HepG2 (cell line): ENCODE results near the gene HNRNPAB. TPM values are rescaled to one million over a fixed set of nuclear protein-coding genes. Genes with fewer than 3 reads are reported as not detected.

Experiments
- MXD4 ChIP-seq: IDR thresholded peaks from 2 replicates; pipeline ENCODE4 v1.6.1; 2016; ENCODE audit warnings: mild to moderate bottlenecking, missing biosample characterization, missing genetic modification reagents
- PPARG ChIP-seq: conservative IDR thresholded peaks from 2 replicates; pipeline ENCODE4 v1.6.1; 2016; ENCODE audit warnings: missing biosample characterization, missing genetic modification reagents
- RBM39 ChIP-seq: fragments of 200-400 bp; formaldehyde crosslinking; IDR thresholded peaks from one replicate; pipeline ENCODE4 v1.6.1; 2018; ENCODE audit warnings: antibody characterized with exemption, mild to moderate bottlenecking, low read depth, low read length; ENCODE audit not compliant: poor library complexity, severe bottlenecking
- SCMH1 ChIP-seq: sonication (generic); formaldehyde crosslinking; IDR thresholded peaks from 2 replicates; pipeline ENCODE4 v1.9.0; 2021; ENCODE audit warnings: missing genetic modification reagents, mild to moderate bottlenecking, borderline replicate concordance
- SNAI1 ChIP-seq: sonication (generic); formaldehyde crosslinking; IDR thresholded peaks from 2 replicates; pipeline ENCODE4 v1.5.0; 2020; ENCODE audit warnings: mild to moderate bottlenecking, missing genetic modification reagents, borderline replicate concordance
- SYNCRIP ChIP-seq: fragments of 200-400 bp; formaldehyde crosslinking; IDR thresholded peaks from 2 replicates; pipeline ENCODE4 v1.6.1; 2018; ENCODE audit warnings: mild to moderate bottlenecking, low read depth, low read length; ENCODE audit not compliant: insufficient read depth
- TEAD2 ChIP-seq: sonication (generic); formaldehyde crosslinking; IDR thresholded peaks from 2 replicates; pipeline ENCODE4 v1.9.0; 2021; ENCODE audit warnings: missing genetic modification reagents
- TFDP2 ChIP-seq: sonication (generic); formaldehyde crosslinking; IDR thresholded peaks from 2 replicates; pipeline ENCODE4 v1.4.0; 2020; ENCODE audit warnings: missing genetic modification reagents
- ZFP82 ChIP-seq: sonication (generic); formaldehyde crosslinking; IDR thresholded peaks from 2 replicates; pipeline ENCODE4 v1.5.1; 2020; ENCODE audit warnings: mild to moderate bottlenecking, missing genetic modification reagents, borderline replicate concordance
- ZFY ChIP-seq: sonication (generic); formaldehyde crosslinking; IDR thresholded peaks from 2 replicates; pipeline ENCODE4 v1.4.0; 2020; ENCODE audit warnings: missing genetic modification reagents
- ZIK1 ChIP-seq: sonication (generic); formaldehyde crosslinking; IDR thresholded peaks from 2 replicates; pipeline ENCODE4 v1.5.0; 2020; ENCODE audit warnings: mild to moderate bottlenecking, low read depth, missing genetic modification reagents, borderline replicate concordance
- ZNF383 ChIP-seq: sonication (generic); formaldehyde crosslinking; IDR thresholded peaks from 2 replicates; pipeline ENCODE4 v1.4.0; 2020; ENCODE audit warnings: missing genetic modification reagents, mild to moderate bottlenecking, borderline replicate concordance
- polyA plus RNA-seq, 8 experiments: library from polyadenylated mRNA; depleted of rRNA in 3 of 8; stranded (reverse) in 7 of 8; unstranded in 1 of 8; fragments of >200 nt; fragmentation: Illumina TruSeq in 4 of 8; extraction: Trizol in 4 of 8; gene quantifications; 2 replicates each; pipeline versions ENCODE4 v1.2.1 to v1.2.3, GENCODE V29; 2011 to 2016; ENCODE audit warnings: low read depth in 4 of 8, missing spikeins in 1 of 8, mixed read lengths in 1 of 8; ENCODE audit not compliant: insufficient read depth in 1 of 8
- total RNA-seq, 5 experiments: library from RNA; depleted of rRNA; stranded (reverse); fragments of >200 nt; fragmentation: Illumina TruSeq; extraction: Trizol; gene quantifications; 2 replicates each; pipeline ENCODE4 v1.2.3, GENCODE V29; 2016; ENCODE audit warnings: low read depth in 1 of 5
- TF ChIP-seq, protein P1 (sequence below): sonication (generic); formaldehyde crosslinking; IDR thresholded peaks from one replicate; pipeline ENCODE4 v1.5.1; 2020; ENCODE audit warnings: mild to moderate bottlenecking, missing genetic modification reagents; ENCODE audit errors: not compliant biosample characterization
- TF ChIP-seq, protein P2 (sequence below): sonication (generic); formaldehyde crosslinking; IDR thresholded peaks from 2 replicates; pipeline ENCODE4 v1.8.1; 2023; ENCODE audit warnings: mild to moderate bottlenecking, missing genetic modification reagents
- TF ChIP-seq, protein P3 (sequence below): sonication (generic); formaldehyde crosslinking; conservative IDR thresholded peaks from 2 replicates; pipeline ENCODE4 v1.8.0; 2022; ENCODE audit warnings: mild to moderate bottlenecking, moderate library complexity, missing genetic modification reagents

HNRNPAB gene
- total and polyA plus RNA-seq, 2 of the 13 experiments (the other 11 are each of a cell fraction or from before 2014, with no cell fraction given), result 62.6 to 111 TPM

- TF ChIP-seq, protein P1, sequence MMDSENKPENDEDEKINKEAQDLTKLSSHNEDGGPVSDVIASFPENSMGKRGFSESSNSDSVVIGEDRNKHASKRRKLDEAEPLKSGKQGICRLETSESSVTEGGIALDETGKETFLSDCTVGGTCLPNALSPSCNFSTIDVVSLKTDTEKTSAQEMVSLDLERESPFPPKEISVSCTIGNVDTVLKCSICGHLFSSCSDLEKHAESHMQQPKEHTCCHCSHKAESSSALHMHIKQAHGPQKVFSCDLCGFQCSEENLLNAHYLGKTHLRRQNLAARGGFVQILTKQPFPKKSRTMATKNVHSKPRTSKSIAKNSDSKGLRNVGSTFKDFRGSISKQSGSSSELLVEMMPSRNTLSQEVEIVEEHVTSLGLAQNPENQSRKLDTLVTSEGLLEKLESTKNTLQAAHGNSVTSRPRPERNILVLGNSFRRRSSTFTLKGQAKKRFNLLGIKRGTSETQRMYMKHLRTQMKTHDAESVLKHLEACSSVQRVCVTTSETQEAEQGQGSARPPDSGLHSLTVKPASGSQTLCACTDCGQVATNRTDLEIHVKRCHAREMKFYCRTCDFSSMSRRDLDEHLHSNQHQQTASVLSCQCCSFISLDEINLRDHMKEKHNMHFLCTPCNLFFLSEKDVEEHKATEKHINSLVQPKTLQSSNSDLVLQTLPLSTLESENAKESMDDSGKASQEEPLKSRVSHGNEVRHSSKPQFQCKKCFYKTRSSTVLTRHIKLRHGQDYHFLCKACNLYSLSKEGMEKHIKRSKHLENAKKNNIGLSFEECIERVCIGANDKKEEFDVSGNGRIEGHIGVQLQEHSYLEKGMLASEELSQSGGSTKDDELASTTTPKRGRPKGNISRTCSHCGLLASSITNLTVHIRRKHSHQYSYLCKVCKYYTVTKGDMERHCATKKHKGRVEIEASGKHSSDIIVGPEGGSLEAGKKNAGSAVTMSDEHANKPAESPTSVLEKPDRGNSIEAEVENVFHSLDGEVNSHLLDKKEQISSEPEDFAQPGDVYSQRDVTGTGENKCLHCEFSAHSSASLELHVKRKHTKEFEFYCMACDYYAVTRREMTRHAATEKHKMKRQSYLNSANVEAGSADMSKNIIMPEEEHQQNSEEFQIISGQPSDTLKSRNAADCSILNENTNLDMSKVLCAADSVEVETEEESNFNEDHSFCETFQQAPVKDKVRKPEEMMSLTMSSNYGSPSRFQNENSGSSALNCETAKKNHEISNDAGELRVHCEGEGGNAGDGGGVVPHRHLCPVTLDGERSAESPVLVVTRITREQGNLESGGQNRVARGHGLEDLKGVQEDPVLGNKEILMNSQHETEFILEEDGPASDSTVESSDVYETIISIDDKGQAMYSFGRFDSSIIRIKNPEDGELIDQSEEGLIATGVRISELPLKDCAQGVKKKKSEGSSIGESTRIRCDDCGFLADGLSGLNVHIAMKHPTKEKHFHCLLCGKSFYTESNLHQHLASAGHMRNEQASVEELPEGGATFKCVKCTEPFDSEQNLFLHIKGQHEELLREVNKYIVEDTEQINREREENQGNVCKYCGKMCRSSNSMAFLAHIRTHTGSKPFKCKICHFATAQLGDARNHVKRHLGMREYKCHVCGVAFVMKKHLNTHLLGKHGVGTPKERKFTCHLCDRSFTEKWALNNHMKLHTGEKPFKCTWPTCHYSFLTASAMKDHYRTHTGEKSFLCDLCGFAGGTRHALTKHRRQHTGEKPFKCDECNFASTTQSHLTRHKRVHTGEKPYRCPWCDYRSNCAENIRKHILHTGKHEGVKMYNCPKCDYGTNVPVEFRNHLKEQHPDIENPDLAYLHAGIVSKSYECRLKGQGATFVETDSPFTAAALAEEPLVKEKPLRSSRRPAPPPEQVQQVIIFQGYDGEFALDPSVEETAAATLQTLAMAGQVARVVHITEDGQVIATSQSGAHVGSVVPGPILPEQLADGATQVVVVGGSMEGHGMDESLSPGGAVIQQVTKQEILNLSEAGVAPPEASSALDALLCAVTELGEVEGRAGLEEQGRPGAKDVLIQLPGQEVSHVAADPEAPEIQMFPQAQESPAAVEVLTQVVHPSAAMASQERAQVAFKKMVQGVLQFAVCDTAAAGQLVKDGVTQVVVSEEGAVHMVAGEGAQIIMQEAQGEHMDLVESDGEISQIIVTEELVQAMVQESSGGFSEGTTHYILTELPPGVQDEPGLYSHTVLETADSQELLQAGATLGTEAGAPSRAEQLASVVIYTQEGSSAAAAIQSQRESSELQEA (CRISPR knock-in tag), result peak; percentile 51
- TF ChIP-seq PPARG (CRISPR knock-in tag) (0 out of 2 replicates have a peak, but pooled peaks have one; percentile 38), RBM39 (peak; percentile 97), SYNCRIP (no peak), ZIK1 (no peak), TEAD2 (CRISPR knock-in tag) (0 out of 2 replicates have a peak, but pooled peaks have one; percentile 38), TFDP2 (CRISPR knock-in tag) (peak; percentile 99), SNAI1 (CRISPR knock-in tag) (peak; percentile 51; the same call in 1 of the 2 replicates), ZNF383 (CRISPR knock-in tag) (peak; percentile 72; the same call in 1 of the 2 replicates), SCMH1 (CRISPR knock-in tag) (no peak), ZFP82 (CRISPR knock-in tag) (peak; percentile 41; the same call in 1 of the 2 replicates), ZFY (CRISPR knock-in tag) (peak; percentile 90), MXD4 (peak; percentile 95)
- TF ChIP-seq, protein P2, sequence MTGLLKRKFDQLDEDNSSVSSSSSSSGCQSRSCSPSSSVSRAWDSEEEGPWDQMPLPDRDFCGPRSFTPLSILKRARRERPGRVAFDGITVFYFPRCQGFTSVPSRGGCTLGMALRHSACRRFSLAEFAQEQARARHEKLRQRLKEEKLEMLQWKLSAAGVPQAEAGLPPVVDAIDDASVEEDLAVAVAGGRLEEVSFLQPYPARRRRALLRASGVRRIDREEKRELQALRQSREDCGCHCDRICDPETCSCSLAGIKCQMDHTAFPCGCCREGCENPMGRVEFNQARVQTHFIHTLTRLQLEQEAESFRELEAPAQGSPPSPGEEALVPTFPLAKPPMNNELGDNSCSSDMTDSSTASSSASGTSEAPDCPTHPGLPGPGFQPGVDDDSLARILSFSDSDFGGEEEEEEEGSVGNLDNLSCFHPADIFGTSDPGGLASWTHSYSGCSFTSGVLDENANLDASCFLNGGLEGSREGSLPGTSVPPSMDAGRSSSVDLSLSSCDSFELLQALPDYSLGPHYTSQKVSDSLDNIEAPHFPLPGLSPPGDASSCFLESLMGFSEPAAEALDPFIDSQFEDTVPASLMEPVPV (CRISPR knock-in tag), result peak; percentile 95
- TF ChIP-seq, protein P3, sequence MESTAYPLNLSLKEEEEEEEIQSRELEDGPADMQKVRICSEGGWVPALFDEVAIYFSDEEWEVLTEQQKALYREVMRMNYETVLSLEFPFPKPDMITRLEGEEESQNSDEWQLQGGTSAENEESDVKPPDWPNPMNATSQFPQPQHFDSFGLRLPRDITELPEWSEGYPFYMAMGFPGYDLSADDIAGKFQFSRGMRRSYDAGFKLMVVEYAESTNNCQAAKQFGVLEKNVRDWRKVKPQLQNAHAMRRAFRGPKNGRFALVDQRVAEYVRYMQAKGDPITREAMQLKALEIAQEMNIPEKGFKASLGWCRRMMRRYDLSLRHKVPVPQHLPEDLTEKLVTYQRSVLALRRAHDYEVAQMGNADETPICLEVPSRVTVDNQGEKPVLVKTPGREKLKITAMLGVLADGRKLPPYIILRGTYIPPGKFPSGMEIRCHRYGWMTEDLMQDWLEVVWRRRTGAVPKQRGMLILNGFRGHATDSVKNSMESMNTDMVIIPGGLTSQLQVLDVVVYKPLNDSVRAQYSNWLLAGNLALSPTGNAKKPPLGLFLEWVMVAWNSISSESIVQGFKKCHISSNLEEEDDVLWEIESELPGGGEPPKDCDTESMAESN (CRISPR knock-in tag), result peak; percentile 24; the same call in 1 of the 2 replicates
Measured at GRCh38 chr5:178204182-178204934, at the start of gene HNRNPAB (continued).
